ENCODE measurements around the gene MBNL1. TPM values are rescaled to one million over a fixed set of nuclear protein-coding genes. Genes with fewer than 3 reads are reported as not detected.

Gene MBNL1
- total RNA-seq, 3 donors from 2014 or later, result 314 to 702 (median 353) TPM

- Histone ChIP-seq H3K4me3 (no peak overlapping the region), H3K27ac (no peak overlapping the region), H3K27me3 (no peaks in the 10 kb centered on the region), H3K36me3 (no peaks in the 10 kb centered on the region), H3K9me3 (no peaks in the 10 kb centered on the region), H3K4me1 (no peaks in the 10 kb centered on the region)
- intact Hi-C loops (cut with DNase I; ENCODE audit: low total_unique reads), result no loop called here
- DNase-seq (ENCODE audit: low spot score in 2 of 2), result no peak
- no peak for TF ChIP-seq POLR2A (IDR thresholded peaks at IDR 0.05)
- TF ChIP-seq POLR2AphosphoS5 (IDR thresholded peaks at IDR 0.05), result no peak
- TF ChIP-seq, protein P1, sequence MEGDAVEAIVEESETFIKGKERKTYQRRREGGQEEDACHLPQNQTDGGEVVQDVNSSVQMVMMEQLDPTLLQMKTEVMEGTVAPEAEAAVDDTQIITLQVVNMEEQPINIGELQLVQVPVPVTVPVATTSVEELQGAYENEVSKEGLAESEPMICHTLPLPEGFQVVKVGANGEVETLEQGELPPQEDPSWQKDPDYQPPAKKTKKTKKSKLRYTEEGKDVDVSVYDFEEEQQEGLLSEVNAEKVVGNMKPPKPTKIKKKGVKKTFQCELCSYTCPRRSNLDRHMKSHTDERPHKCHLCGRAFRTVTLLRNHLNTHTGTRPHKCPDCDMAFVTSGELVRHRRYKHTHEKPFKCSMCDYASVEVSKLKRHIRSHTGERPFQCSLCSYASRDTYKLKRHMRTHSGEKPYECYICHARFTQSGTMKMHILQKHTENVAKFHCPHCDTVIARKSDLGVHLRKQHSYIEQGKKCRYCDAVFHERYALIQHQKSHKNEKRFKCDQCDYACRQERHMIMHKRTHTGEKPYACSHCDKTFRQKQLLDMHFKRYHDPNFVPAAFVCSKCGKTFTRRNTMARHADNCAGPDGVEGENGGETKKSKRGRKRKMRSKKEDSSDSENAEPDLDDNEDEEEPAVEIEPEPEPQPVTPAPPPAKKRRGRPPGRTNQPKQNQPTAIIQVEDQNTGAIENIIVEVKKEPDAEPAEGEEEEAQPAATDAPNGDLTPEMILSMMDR (IDR thresholded peaks at IDR 0.05), result no peak
Measured at GRCh38 chr3:152252755-152253154, 16.0 kb upstream of the MBNL1 start.

GRCh38 chr3:152253514-152253913, 15.2 kb upstream of the MBNL1 start:
- H3K27ac ChIP-seq, result no peak overlapping the region
- TF ChIP-seq POLR2AphosphoS5 (IDR thresholded peaks at IDR 0.05) (no peak), POLR2A (IDR thresholded peaks at IDR 0.05) (no peak)
- TF ChIP-seq, protein P1 (IDR thresholded peaks at IDR 0.05), result no peak
- H3K4me1 ChIP-seq, result no peaks in the 10 kb centered on the region
- no peaks in the 10 kb centered on the region for H3K27me3 ChIP-seq
- H3K4me3 ChIP-seq, result no peak overlapping the region
- intact Hi-C loops (cut with DNase I; ENCODE audit: low total_unique reads), result no loop called here
- DNase-seq (ENCODE audit: low spot score in 2 of 2), result no peak
- no peaks in the 10 kb centered on the region for H3K36me3 ChIP-seq
- H3K9me3 ChIP-seq, result no peaks in the 10 kb centered on the region

GRCh38 chr3:152254041-152254440, 14.7 kb upstream of the MBNL1 start:
- DNase-seq (ENCODE audit: low spot score in 2 of 2), result no peak
- Histone ChIP-seq H3K27ac (no peak overlapping the region), H3K27me3 (no peaks in the 10 kb centered on the region), H3K4me3 (no peak overlapping the region), H3K36me3 (no peaks in the 10 kb centered on the region), H3K9me3 (no peaks in the 10 kb centered on the region), H3K4me1 (no peaks in the 10 kb centered on the region)
- TF ChIP-seq, protein P1 (IDR thresholded peaks at IDR 0.05), result no peak
- TF ChIP-seq POLR2AphosphoS5 (IDR thresholded peaks at IDR 0.05), result no peak
- no peak for TF ChIP-seq POLR2A (IDR thresholded peaks at IDR 0.05)
- intact Hi-C loops (cut with DNase I; ENCODE audit: low total_unique reads), result no loop called here

- TF ChIP-seq POLR2A (IDR thresholded peaks at IDR 0.05) (no peak), POLR2AphosphoS5 (IDR thresholded peaks at IDR 0.05) (no peak)
- TF ChIP-seq, protein P1 (IDR thresholded peaks at IDR 0.05), result no peak
- no peaks in the 10 kb centered on the region for H3K9me3 ChIP-seq
- no peaks in the 10 kb centered on the region for H3K4me1 ChIP-seq
- no peaks in the 10 kb centered on the region for H3K27me3 ChIP-seq
- H3K36me3 ChIP-seq, result no peaks in the 10 kb centered on the region
- intact Hi-C loops (cut with DNase I; ENCODE audit: low total_unique reads), result no loop called here
- no peak for DNase-seq (ENCODE audit: low spot score in 2 of 2)
- no peak overlapping the region for H3K4me3 ChIP-seq
- H3K27ac ChIP-seq, result no peak overlapping the region
Measured at GRCh38 chr3:152255290-152255689, 13.4 kb upstream of the MBNL1 start.

- DNase-seq (ENCODE audit: low spot score in 2 of 2), result no peak
- H3K4me3 ChIP-seq, result no peak overlapping the region
- no peaks in the 10 kb centered on the region for H3K36me3 ChIP-seq
- intact Hi-C loops (cut with DNase I; ENCODE audit: low total_unique reads), result no loop called here
- no peaks in the 10 kb centered on the region for H3K27me3 ChIP-seq
- no peaks in the 10 kb centered on the region for H3K4me1 ChIP-seq
- H3K9me3 ChIP-seq, result no peaks in the 10 kb centered on the region
- TF ChIP-seq, protein P1 (IDR thresholded peaks at IDR 0.05), result no peak
- TF ChIP-seq POLR2AphosphoS5 (IDR thresholded peaks at IDR 0.05) (no peak), POLR2A (IDR thresholded peaks at IDR 0.05) (no peak)
- peak overlapping the region in 1 of 2 donors; percentile 40 for H3K27ac ChIP-seq
Measured at GRCh38 chr3:152256851-152257562, 11.7 kb upstream of the MBNL1 start.

Measured in breast epithelium (tissue), 4 donors.